Esophagus squamous epithelium (tissue), 4 donors: Measurements from ENCODE around the gene TMEM135.

Source experiments
- POLR2A ChIP-seq, 4 donors: fragments of 450-650 bp; IDR thresholded peaks; one replicate each; pipeline ENCODE4 v1.6.1; 2017; ENCODE audit warnings: antibody characterized with exemption in 4 of 4, mild to moderate bottlenecking in 4 of 4, moderate library complexity in 3 of 4
- TF ChIP-seq, protein P1 (sequence below), 6 experiments: fragments of 450-650 bp in 4 of 6; fragments of 200-600 bp in 2 of 6; sonication (generic) in 2 of 6; IDR thresholded peaks; one replicate each; pipeline ENCODE4 v1.5.1; 2016 to 2019; ENCODE audit warnings: antibody characterized with exemption in 6 of 6, mild to moderate bottlenecking in 4 of 6, moderate library complexity in 4 of 6

DNA sequence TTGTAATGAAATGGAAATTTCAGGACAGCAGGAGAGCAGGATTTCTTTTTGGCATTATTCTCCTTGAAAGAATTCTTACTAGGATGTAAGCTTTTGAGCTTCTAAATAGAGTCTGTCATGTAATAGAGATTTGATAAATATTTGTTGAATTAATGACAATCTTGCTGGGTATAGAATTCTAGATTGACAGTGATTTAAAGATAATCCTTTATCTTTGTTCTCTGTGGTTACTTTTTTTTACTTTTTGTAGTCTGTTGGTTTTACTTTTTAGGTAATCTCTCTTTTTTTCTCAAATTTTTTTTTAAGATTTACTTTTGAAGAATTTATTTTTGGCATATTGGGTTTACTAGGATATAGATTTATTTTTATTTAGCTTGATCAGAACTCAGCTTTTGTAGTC is 54.8 kb downstream of the TMEM135 start:
- TF ChIP-seq, protein P1, sequence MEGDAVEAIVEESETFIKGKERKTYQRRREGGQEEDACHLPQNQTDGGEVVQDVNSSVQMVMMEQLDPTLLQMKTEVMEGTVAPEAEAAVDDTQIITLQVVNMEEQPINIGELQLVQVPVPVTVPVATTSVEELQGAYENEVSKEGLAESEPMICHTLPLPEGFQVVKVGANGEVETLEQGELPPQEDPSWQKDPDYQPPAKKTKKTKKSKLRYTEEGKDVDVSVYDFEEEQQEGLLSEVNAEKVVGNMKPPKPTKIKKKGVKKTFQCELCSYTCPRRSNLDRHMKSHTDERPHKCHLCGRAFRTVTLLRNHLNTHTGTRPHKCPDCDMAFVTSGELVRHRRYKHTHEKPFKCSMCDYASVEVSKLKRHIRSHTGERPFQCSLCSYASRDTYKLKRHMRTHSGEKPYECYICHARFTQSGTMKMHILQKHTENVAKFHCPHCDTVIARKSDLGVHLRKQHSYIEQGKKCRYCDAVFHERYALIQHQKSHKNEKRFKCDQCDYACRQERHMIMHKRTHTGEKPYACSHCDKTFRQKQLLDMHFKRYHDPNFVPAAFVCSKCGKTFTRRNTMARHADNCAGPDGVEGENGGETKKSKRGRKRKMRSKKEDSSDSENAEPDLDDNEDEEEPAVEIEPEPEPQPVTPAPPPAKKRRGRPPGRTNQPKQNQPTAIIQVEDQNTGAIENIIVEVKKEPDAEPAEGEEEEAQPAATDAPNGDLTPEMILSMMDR (IDR thresholded peaks at IDR 0.05), result no peak
- TF ChIP-seq POLR2A (IDR thresholded peaks at IDR 0.05), result no peak
